ENCODE results near the gene NRXN2.
A peak's percentile ranks its signal among the peaks of the same experiment; 100 is the strongest.

NRXN2 gene

DNA sequence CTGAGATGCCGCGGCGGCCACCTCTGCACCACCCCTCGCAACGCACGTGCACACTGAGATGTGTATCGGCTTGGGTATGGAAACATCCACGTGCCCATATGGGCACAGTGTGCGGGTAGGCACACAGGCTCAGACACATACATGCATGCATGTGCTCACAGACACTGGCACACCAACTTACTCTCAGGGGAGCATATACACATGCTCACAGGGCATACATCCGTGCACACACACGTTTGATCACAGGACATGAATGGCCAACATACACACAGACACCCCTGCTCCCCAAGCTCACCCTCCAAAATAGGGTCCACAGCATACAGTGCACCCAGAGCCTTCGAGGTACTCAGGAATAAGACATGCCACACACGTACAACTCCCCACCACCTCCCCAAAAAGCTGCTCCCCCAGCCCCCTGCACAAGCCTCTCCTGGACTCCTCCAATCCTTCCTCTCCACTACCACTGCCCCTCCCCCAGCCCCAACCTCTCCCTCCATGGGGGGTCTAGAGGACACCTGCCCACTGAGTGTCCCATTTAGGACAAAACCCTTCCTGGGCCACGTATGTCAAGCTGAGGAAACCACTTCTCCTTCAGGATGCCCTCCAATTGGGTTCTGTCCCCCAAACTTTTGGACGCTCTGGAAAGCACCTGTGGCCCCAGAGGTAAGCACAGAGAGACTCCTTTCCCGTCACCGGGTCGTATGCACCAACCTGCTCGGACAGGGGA lies 78.9 kb downstream of the NRXN2 start:
- peak; percentile 52 for DNase-seq

DNA sequence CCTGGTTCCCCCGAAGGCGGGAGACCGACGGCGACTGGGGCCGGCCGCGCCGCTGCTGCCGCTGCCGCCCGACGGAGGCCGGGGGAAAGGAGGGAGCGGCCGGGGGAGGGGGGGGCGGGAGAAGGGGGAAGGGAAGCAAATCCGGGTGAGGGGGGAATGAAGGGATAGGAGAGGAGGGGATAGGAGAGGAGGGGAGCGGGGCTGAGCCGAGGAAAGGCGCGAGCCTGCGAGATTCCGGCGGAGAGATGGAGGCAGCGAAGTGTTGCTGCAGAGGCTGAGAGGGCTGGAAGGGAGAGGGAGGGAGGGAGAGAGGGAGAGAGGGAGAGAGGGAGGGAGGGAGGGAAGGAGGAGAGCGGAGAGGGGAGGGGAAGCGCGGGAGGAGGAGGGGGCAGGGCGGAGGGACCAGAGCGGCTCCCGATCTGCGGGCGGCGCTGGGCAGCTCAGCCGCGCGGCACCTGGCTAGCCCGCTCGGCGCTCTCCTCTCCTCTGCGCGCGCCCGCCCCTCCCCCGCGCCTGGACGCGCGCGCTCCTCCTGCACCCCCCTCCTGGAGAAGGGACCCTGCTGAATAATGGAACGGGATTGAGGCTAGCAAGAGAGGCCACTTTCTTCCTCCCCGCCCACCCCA lies 79.6 kb downstream of the NRXN2 start:
- peak; percentile 91 for DNase-seq

DNA sequence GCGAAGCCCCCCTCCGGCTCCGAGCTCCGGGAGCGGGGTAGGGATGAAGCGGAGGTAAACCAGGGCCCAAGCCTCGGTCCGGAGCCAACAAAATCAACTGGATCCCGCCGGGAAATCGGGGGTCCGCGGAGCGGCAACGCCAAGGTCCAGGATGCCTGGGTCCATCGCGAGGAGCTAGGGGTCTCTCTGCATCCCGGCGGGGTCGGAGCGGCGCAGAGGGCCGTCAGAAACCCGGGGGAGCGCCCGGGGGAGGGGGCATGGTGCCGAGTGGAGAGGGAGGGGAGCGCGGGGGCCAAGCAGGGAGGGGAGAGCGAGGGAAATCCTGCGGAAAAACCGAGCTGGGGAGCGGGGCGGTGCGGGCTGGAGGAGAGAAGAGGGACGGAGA lies 80.1 kb downstream of the NRXN2 start:
- no peak for DNase-seq

DNA sequence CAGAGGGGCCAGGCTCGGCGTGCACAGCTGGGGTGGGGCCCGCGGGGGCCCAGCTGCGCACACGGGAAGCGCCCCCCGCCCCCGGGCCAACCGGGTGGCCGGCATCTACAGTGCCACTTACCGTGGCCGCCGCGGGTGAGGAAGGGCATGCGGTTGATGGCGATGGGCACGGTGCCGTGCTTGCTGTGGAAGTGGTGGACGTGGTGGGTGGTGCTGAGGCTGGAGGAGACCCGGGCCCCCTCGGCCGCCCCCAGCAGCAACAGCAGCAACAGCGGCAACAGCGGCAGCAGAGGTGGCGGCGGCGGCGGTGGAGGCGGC lies 80.6 kb downstream of the NRXN2 start:
- no peak for DNase-seq

DNA sequence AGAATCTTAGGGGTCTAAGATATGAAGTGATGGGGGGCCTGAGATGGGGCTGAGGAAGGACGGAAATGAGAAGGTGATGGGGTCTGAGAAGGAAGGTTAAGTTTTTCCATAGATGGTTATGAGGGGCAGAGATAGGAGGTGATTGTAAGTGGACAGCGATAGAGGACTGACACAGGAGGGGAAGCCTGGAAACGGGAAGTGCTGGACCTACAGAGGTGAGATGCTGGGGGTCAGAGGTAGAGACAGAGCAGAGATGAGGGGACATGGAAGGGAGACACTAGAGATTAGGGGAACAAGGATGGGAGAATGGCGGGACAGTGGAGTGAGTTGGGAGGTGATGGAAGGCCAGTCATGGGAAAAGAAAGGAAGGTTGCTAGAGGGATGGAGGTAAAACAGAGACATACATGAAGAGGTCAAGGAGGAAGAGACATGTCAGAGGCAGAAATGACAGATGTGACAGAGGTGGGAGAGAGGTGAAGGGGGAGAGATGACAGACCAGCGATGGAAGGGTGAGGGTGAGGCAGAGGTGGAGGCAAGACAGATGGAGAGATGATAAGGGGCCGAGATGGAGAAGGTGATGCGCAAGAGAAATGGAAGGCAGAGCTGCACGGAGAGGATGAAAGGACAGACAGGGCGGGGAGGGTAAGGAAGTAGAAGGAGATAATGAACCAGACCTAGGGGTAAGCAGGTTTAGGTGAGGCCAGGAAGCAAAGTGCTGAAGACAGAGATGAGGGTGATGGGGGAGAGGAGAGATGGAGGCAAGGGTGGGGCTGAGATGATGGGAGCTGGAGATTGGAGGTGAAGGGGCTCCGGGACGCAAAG lies 81.2 kb downstream of the NRXN2 start:
- DNase-seq = no peak

DNA sequence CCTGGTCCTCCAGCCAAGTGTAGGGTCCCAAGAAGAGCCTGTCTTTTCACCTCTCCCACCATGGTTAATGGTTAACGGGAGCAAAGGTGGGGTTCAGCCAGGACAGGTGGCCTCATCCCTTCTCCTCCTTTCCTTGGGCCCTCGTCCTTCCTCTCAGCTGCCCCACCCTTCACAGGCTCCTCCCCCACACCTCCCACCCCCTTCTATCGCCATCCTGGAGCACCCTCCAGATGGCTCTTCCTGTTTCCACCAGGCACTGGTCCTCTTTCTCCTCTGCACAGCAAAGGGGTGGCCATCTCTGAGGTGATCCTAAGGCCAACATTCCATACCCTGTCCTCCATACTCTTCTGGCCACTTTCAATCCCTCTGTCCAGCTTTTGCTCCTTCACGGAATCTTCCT lies 83.1 kb downstream of the NRXN2 start:
- no peak for DNase-seq

DNA sequence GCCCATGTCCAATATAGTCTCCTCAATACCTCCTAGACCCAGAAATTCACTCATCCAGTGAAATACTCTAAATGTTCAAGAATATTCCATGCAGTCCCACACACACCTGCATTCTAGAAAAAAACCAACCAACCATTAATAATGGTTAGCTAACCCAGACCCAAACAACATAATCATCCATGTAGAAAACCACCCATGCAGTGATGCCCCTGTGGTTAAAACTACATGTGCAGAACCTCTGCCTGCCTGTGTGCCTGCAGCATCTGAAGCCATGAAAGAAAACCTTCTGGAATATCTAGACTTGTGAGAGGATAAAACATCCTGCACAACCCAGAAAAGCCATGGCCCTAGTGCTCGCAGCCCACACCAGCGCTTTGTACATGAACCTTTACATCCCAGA lies 84.2 kb downstream of the NRXN2 start:
- DNase-seq = no peak

DNA sequence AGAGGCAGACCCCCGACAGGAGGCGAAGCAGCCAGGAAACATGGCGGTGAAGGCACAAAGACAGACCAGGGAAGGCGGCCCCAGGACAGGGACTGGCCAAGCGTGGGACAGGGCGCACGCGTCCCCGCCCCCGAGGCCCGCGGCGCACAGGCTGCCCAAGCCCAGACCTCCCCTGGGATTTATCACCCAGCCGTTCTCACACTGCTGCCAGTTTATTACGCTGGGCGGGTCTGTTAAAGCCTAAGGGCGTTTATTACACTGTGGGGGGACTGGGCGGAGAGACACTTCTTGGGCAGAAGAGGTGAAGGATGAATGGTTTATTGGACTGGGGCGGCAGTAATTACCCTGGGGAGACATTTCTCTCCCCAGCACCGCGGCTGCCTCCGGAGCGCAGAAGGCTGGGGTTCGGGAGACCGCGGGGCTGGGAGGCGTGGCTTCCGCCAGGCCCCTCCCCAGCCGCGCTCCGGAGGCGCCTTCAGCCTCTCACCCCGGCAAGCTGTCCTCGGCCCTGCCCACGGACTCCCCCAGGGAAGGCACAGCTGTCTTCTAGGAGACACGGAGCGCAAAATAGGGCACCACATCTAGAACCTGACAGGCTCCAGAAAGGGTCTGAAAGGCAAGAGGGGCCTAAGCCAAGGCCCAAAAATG lies 84.9 kb downstream of the NRXN2 start:
- peak; percentile 86 for DNase-seq

DNA sequence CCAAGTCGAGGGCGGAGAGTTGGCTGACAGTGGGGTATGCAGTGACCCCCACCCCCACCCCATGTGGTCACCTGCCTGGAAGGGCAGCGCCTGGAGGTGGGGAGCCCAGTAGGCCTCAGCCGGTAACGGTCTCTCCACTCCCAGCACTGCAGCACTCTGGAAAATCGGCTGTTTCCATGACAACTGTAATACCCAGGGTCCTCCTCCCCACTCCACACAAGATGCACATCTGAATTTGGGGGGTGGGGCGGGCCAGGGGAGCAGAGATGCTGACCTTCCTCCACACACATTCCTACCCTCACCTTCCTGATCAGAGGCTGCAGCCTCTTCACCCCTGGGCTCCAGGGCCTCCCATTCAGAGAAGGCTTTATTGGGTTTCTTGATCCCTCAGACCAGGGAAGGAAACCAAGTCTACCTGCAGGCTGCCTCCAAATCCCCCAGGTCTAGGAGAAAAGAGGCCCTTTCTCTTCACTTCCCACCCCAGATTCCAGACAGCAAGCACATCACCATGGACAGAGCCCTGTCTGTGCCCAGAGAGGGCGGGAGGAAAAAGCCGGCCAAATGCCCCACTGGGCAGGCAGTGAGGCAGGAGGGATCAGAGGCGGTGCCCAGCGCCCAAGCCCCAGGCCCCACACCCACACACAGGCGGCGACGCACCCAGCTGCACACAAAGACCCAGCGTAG lies 85.5 kb downstream of the NRXN2 start:
- no peak for DNase-seq

DNA sequence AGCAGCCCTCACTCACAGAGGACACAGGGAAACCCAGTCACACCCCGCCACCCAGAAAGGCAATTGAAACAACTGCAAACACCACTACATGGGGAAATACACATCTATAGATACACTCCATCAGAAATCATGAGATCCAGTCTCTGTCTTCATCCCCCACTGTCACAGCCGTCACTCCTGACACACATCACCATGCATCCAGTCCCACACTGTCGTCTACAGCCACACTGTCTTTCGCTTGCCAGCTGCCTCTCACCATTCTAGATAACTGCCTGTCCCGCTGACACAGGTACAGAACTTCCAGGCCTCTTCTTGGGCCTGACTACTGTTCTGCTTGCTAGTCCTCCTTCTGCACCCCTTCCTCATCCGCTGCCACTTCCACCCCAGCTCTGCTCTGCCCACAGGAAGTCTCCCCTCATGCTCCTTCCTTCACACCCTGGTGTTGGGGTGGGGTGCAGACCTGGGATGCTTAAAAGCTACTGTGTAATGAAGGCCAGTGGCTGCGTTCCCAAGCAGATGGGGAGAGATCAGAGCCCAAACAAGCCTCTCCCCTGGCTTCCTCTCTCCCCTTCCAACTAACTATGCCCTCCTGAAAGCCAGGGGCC lies 89.3 kb downstream of the NRXN2 start:
- DNase-seq = no peak

DNA sequence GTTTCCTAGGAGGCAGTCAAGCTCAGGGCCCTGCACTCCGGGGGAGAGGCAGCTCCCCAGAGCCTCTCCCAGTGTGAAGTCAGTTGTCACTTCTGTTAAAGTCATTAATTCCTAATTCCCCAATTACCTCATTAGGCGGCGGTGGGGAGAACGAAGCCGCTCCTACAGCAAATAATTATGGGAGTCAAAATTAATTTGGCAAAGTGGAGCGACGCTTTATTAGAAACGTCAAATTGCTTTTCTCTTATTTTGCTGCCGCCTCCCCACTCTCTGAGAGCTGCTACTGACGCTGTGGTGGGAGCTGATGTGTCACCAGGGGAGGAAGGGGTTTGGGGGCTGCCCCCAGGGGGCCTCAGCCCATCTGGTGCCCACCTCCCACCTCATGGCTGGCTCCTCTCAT lies 90.3 kb downstream of the NRXN2 start:
- DNase-seq = no peak

DNA sequence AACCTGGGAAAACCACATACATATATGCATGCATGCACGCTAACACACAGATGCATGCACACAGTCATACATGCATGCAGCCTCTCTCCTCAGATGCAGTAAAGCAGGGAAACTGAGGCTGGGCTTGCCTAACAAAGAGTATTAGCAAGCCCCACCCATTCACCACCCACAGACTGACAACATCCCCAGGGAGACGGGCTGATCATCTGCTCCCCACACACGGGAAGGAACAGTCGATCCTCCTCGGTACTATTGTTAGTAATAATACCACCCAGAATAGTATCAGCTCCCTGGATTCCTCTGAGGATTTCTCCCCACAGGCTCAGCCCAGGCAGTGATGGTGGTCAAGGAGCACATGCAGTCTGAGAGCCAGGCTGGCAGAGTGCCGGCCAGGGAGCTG lies 90.8 kb downstream of the NRXN2 start:
- no peak for DNase-seq

DNA sequence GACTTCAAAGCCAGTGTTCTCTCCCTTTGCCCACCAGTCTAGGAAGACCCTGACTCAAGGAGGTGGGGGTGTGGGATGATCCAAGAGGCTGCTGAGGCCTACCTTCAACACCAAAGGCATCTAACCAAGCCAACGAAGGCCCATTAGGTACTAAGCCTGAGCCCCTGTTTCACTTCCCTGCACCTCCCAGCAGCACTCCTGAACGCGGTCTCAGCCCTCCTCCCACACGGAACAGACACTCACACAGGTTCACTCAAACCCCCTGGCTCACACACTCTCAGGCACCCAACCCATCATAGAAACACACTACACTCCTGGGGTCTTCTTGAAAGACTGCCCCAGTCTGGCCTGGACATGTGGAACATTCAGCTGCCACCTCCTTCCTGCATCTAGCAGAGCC lies 91.3 kb downstream of the NRXN2 start:
- DNase-seq = no peak

DNA sequence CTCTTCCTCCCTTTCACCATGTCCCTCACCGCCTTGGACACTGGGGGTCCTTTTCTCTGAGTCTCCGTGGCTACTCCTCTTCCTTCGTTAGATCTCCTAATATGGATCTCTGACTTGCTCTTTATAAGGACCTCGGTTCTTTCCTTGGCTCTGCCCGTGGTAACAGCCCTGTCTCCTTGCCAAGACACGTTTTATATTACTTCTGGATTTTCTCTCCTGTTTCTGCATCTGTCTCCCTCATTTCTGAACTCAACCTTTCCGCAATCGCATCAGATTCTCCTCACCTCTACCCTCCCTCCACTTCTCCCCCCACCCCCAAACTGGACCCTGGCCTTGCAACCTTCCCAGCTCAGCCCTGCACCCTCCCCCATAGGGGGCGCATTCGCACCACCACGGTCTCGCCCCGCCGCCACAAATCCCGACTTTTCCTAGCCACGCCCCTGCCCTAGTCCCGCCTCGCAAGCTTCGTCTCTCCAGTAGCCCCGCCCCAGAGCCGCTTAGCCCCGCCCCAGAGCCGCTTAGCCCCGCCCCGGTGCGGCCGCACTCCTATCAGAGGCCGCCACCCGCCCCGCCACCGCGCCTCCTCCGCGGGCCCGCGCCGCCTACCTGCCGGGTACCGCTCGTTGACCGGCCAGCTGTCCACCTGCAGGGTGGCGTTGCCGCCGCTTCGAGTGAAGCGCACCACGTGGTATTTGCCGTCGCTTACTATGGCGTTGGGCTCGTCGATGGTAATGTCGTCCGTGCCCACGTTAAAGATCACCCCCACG lies 93.0 kb downstream of the NRXN2 start:
- DNase-seq = no peak

DNA sequence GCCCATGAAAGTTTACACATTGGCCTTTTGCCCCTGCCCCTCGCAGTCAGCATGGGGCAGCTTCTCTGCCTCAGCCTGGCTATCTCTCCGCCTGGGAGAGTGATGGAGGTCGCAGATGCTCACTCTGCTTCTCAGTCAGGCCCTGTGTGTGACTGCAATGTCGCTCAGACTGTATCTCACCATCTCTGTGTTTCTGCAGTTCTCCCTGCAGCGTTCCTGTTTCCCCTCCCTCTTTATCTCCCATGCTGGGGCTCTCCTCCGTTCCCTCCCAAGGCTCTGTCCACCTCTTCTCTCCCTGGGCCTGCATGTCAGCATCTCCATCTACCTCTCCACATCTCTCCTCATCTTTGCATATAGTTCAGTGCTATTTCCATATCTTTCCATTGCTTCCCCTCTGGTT lies 93.9 kb downstream of the NRXN2 start:
- DNase-seq = no peak

DNA sequence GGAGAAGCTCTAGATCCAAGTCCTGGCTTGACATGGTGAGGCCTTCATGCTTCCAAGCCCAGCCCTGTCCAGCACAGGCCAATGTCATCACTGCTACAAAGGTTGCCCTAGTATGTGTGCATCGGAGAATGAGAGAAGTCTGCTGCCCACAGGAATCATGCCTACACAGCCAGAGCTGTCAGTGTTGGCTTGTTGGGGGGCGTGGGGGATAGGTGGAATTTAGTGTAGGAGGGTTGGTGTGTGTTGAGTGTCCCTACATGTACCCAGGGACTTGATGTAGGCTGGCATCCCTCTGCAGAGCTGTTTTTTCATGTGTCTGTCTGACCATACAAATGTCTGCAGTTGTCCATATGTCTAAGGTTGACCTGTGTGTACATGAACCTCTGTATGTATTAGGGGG lies 94.4 kb downstream of the NRXN2 start:
- no peak for DNase-seq

DNA sequence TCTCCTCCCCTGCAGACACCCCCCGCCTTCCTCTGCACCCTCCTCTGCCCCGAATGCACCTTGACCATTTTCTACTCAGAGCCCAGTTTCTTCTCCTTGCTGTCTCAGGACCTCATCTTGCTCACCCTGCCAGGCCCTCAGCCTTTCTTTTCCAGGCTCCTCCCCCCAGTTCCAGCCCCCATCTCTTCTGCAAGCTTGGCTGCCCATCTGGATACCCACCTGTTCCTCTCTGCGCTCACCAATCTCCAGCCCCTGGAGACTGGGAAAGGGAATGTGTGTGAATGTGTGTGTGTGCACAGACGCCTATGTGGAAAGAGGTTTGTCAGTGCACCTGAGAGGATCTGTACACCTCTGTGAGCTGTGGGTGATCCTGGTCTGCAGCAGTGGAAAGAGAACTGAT lies 95.6 kb downstream of the NRXN2 start:
- DNase-seq = peak; percentile 89

DNA sequence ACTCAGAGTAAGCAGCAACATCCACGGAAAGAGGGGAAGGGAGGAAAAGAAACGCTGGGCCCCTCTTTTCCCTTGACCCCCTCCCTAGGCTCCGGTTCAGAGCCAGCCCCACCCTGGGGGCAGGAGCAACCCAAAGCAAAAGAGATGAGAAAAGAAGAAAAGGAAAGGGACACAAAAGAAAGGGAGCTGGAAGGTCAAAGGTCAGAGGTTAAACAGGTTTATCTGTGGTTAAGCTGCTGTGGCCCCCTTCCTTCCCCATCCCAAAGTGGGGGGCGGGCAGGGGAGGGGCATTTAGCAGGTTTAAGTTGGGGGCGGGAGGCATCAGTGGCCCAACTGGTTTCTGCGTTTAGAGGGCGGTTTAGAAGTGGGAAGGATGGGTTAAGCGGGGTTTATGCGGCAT lies 96.4 kb downstream of the NRXN2 start:
- no peak for DNase-seq

DNA sequence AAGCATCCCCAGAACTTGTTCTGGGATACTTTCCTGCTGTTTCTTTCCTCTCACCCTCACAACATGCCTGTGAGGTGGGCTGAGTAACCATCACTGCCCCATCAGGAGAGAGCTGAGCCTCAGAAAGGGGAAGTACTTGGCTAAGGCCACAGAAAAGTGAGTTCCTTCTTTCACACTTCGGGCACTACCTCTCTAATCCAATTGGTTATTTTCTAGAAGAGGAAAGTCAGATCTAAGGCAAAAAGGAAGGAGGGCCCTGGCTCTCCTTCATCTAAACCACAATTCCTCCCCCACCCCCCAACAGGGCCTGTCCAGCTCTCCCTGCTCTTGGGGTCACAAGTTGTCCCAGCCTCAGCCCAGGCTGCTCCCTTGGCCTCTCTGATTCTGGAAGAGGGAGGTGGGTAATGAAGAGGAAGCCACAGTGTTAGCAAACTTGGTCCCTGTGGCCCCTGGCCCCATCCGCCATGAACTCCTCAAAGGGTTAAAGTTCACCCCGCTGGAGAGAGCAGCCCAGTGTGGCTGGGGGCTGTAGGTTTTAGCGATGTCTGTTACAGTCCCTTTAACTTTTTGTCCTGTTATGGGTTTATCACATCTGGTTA lies 98.0 kb downstream of the NRXN2 start:
- no peak for DNase-seq

DNA sequence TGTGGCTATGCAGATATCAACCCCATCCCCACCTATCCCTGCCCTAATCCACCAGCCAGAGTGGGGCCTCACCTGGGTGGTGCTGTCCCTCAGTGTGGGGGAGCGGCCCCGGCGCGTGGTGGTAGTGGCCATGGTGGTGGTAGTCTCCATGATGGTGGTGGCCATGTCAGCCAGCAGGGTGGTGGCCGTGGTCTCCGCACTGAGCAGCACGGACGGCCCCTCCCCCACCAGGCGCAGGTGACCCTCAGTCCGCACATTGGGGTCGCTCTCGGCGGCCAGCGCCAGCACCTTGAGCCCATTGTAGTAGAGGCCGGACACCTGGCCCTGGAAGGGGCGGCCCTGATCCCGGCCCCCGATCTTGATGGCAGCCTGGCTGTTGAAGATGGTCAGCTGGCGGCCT lies 100.3 kb downstream of the NRXN2 start:
- DNase-seq = no peak

DNA sequence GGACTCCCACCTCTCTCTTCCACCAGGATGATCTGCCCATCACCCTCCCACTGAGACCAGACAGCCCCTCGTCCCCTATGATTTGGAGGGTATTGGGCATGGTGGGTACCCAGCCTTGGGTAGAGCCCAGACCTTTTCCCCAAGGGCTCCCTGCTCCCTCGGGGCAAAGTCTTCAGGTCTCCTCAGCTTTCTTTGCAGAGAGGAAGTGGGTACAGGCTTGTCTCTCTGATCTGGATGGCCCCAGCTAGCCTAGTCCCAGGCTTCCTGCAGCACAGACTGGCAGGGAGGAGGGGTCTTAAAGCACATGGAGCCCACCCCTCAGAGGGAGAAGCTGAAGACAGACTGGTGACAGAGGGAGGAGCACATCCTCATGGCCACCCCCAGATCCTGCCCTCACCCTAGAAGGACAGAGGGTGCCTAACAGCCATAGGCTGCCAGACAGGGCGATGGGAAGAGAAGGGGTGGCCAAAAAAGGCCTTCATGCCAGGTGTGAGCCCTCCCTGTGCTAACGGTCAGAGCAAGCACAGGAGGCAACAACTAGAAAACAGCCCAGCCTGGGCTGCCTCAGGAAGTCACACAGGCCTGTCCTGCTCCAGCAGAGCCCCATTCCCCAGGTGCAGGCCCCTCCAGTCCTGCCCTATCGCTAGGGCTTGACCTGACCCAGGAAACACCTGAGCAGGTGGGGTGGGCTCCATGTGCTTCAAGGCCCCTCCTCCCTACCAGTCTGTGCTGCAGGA lies 101.5 kb downstream of the NRXN2 start:
- DNase-seq = no peak
